Stomach (tissue), 9 donors: ENCODE results near the gene EXOC3. TPM values are rescaled to one million over a fixed set of nuclear protein-coding genes. Genes with fewer than 3 reads are reported as not detected.

Experiments used
- DNase-seq, 2 donors: peaks; one replicate each; pipeline versions ENCODE4 v3.0.0 to v3.0.0-alpha.2; 2013 to 2019
- H3K27ac ChIP-seq, 5 donors: fragments of 200-600 bp in 4 of 5; sonication (generic) in 4 of 5; one replicate each; pipeline ENCODE4 v1.5.1; 2013 to 2019; ENCODE audit warnings: mild to moderate bottlenecking in 1 of 5, moderate library complexity in 1 of 5
- H3K27me3 ChIP-seq, 3 donors: fragments of 200-600 bp; sonication (generic); one replicate each; pipeline ENCODE4 v1.5.1; 2017 to 2019; ENCODE audit warnings: mixed run types in 1 of 3
- H3K36me3 ChIP-seq, 4 donors: fragments of 200-600 bp; sonication (generic); 1 replicate in 3 of 4; 2 replicates in 1 of 4; pipeline ENCODE4 v1.5.1; 2016 to 2019
- H3K4me1 ChIP-seq, 4 donors: fragments of 200-600 bp; sonication (generic); one replicate each; pipeline ENCODE4 v1.5.1; 2016 to 2019
- H3K4me3 ChIP-seq, 4 donors: fragments of 200-600 bp; sonication (generic) in 3 of 4; one replicate each; pipeline ENCODE4 v1.5.1; 2016 to 2019; ENCODE audit warnings: mild to moderate bottlenecking in 1 of 4
- H3K9me3 ChIP-seq, 4 donors: fragments of 200-600 bp; sonication (generic); one replicate each; pipeline ENCODE4 v1.5.1; 2016 to 2019
- EP300 ChIP-seq: sonication (generic); formaldehyde crosslinking; IDR thresholded peaks from one replicate; pipeline ENCODE4 v1.6.1; 2017; ENCODE audit warnings: antibody characterized with exemption
- POLR2A ChIP-seq, 4 donors: fragments of 450-650 bp; IDR thresholded peaks; one replicate each; pipeline ENCODE4 v1.6.1; 2016; ENCODE audit warnings: antibody characterized with exemption in 4 of 4, control low read depth in 2 of 4, mild to moderate bottlenecking in 1 of 4, moderate library complexity in 1 of 4
- POLR2AphosphoS5 ChIP-seq, 3 donors: sonication (generic); formaldehyde crosslinking; IDR thresholded peaks; one replicate each; pipeline ENCODE4 v1.6.1; 2016; ENCODE audit warnings: antibody characterized with exemption in 3 of 3
- WGBS, 5 donors: extraction: QIAGEN DNeasy Blood & Tissue Kit in 3 of 5; methylation state at CpG; one replicate each; pipeline versions ENCODE4 v1.1.5 to v1.1.7; 2013 to 2018; 5-methylcytosine and 5-hydroxymethylcytosine counted together
- intact Hi-C: fragments of 100-400 bp; cut with DNase I; formaldehyde crosslinking; loops from one replicate; pipeline ENCODE4 v1.15.1; 2023; ENCODE audit warnings: low total_unique reads
- polyA plus RNA-seq, 3 donors: library from polyadenylated mRNA; stranded (reverse); fragments of 200-250 nt; gene quantifications; one replicate each; pipeline ENCODE4 v1.2.3, GENCODE V29; 2013
- total RNA-seq, 5 donors: library from RNA; depleted of rRNA; stranded (reverse); fragments of >200 nt; gene quantifications; one replicate each; pipeline versions ENCODE4 v1.1.0 to v1.2.3, GENCODE V29; 2014 to 2016
- TF ChIP-seq, protein P1 (sequence below), 7 experiments: fragments of 450-650 bp in 4 of 7; fragments of 200-600 bp in 3 of 7; sonication (generic) in 3 of 7; IDR thresholded peaks; one replicate each; pipeline ENCODE4 v1.5.1; 2016 to 2019; ENCODE audit warnings: antibody characterized with exemption in 7 of 7, control low read depth in 2 of 7, mild to moderate bottlenecking in 1 of 7
- donor health status: healthy with polysubstance abuse.
- donor health status: Bipolar disorder and iron deficiency.
- donor health status: healthy.

Gene EXOC3
- total and polyA plus RNA-seq, 8 donors, result 29.9 to 133 (median 59.3) TPM

DNA sequence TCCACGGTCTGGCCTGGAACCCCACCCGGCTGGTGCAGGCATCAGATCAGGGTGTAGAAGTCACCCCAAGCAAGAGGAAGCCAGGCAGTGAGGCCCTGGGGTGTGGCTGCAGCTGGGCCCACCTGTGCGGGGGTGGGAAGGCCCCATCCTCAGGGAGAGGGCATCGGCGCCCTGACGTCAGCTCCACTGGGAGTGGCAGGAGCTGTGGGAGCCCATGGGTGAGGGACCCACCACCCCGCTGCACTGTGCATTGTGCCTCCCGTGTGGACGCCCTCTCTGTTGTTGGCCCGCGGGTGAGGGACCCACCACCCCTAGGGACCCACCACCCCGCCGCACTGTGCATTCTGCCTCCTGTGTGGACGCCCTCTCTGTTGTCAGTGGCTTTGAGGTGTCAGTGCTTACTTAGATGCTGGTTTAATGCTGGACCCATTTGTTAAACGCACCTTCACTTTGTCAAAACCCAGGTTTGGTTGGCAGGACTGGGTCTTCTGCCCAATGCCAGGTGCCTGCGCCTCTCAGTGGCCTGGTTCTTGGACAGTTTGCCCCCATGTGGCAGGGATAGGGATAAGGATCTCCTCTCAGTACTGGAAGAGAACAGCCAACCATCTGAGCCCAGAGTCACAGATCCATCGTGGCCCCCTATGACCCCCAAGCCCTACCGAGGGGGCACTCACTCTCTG lies 6.9 kb upstream of the EXOC3 start:
- Histone ChIP-seq H3K4me1 (no peaks in the 10 kb centered on the region), H3K4me3 (no peak overlapping the region), H3K27ac (no peak overlapping the region), H3K27me3 (peaks cover 0 to 56% (median 0%) of the 10 kb centered on the region in 3 donors), H3K9me3 (no peaks in the 10 kb centered on the region), H3K36me3 (no peaks in the 10 kb centered on the region)
- DNase-seq, result peak in 1 of 2 donors; percentile 43
- 69 to 76% (median 75%) methylated on average over 12 to 18 of the region's 18 CpGs for WGBS, 5 donors
- intact Hi-C loops, result no loop called here
- TF ChIP-seq EP300, result no peak
- no peak for TF ChIP-seq POLR2AphosphoS5 (IDR thresholded peaks at IDR 0.05)
- TF ChIP-seq POLR2A (IDR thresholded peaks at IDR 0.05), result no peak
- TF ChIP-seq, protein P1, sequence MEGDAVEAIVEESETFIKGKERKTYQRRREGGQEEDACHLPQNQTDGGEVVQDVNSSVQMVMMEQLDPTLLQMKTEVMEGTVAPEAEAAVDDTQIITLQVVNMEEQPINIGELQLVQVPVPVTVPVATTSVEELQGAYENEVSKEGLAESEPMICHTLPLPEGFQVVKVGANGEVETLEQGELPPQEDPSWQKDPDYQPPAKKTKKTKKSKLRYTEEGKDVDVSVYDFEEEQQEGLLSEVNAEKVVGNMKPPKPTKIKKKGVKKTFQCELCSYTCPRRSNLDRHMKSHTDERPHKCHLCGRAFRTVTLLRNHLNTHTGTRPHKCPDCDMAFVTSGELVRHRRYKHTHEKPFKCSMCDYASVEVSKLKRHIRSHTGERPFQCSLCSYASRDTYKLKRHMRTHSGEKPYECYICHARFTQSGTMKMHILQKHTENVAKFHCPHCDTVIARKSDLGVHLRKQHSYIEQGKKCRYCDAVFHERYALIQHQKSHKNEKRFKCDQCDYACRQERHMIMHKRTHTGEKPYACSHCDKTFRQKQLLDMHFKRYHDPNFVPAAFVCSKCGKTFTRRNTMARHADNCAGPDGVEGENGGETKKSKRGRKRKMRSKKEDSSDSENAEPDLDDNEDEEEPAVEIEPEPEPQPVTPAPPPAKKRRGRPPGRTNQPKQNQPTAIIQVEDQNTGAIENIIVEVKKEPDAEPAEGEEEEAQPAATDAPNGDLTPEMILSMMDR (IDR thresholded peaks at IDR 0.05), result peak in 2 of 7 experiments; percentile 11 to 24

GRCh38 chr5:436641-436975 lies 6.4 kb upstream of the EXOC3 start:
- 51 to 89% (median 65%) methylated on average over 4 to 5 of the region's 5 CpGs for WGBS, 5 donors
- Histone ChIP-seq H3K4me1 (peaks cover 0 to 1% (median 0%) of the 10 kb centered on the region in 4 donors), H3K36me3 (no peaks in the 10 kb centered on the region), H3K27me3 (peaks cover 0 to 56% (median 0%) of the 10 kb centered on the region in 3 donors), H3K9me3 (no peaks in the 10 kb centered on the region), H3K27ac (no peak overlapping the region), H3K4me3 (no peak overlapping the region)
- TF ChIP-seq EP300, result no peak
- TF ChIP-seq POLR2AphosphoS5 (IDR thresholded peaks at IDR 0.05), result no peak
- TF ChIP-seq, protein P1 (IDR thresholded peaks at IDR 0.05), result no peak
- no peak for TF ChIP-seq POLR2A (IDR thresholded peaks at IDR 0.05)
- intact Hi-C loops, result no loop called here
- DNase-seq, result no peak

GRCh38 chr5:437281-437771 lies 5.7 kb upstream of the EXOC3 start:
- peaks cover 0 to 55% (median 0%) of the 10 kb centered on the region in 3 donors for H3K27me3 ChIP-seq
- TF ChIP-seq POLR2A (IDR thresholded peaks at IDR 0.05), result no peak
- TF ChIP-seq, protein P1 (IDR thresholded peaks at IDR 0.05), result no peak
- H3K9me3 ChIP-seq, result no peaks in the 10 kb centered on the region
- no peak for DNase-seq
- H3K4me3 ChIP-seq, result no peak overlapping the region
- H3K36me3 ChIP-seq, result no peaks in the 10 kb centered on the region
- intact Hi-C loops, result no loop called here
- no peak overlapping the region for H3K27ac ChIP-seq
- peaks cover 5 to 8% (median 6%) of the 10 kb centered on the region in 4 donors for H3K4me1 ChIP-seq
- WGBS, 5 donors, result 71 to 82% (median 74%) methylated on average over 11 to 18 of the region's 18 CpGs

GRCh38 chr5:438481-438981 lies 4.4 kb upstream of the EXOC3 start:
- WGBS, 5 donors, result 67 to 78% (median 74%) methylated on average over 14 of the region's 14 CpGs
- DNase-seq, result no peak
- TF ChIP-seq POLR2AphosphoS5 (IDR thresholded peaks at IDR 0.05), result no peak
- no peak for TF ChIP-seq EP300
- no peak for TF ChIP-seq POLR2A (IDR thresholded peaks at IDR 0.05)
- TF ChIP-seq, protein P1 (IDR thresholded peaks at IDR 0.05), result no peak
- intact Hi-C loops, result no loop called here
- peaks cover 8 to 13% (median 11%) of the 10 kb centered on the region in 4 donors for H3K4me1 ChIP-seq
- no peak overlapping the region for H3K4me3 ChIP-seq
- peaks cover 0 to 43% (median 0%) of the 10 kb centered on the region in 3 donors for H3K27me3 ChIP-seq
- no peaks in the 10 kb centered on the region for H3K36me3 ChIP-seq
- H3K27ac ChIP-seq, result no peak overlapping the region
- H3K9me3 ChIP-seq, result no peaks in the 10 kb centered on the region
